ENCODE measurements around the gene KNL1.

KNL1 gene

GRCh38 chr15:40597024-40597423 is 3.0 kb downstream of the KNL1 start:
- H3K4me3 Mint-ChIP-seq: no peak overlapping the region
- peaks cover 7% of the 10 kb centered on the region for H3K27me3 Mint-ChIP-seq
- H3K36me3 Mint-ChIP-seq (ENCODE audit: low read depth): peaks cover 10% of the 10 kb centered on the region
- no peak overlapping the region for H3K27ac Mint-ChIP-seq
- no peak for DNase-seq
- H3K4me1 Mint-ChIP-seq (ENCODE audit: low read depth): peaks cover 18% of the 10 kb centered on the region
- no peaks in the 10 kb centered on the region for H3K9me3 Mint-ChIP-seq

- no peak for DNase-seq
- peaks cover 7% of the 10 kb centered on the region for H3K27me3 Mint-ChIP-seq
- H3K36me3 Mint-ChIP-seq (ENCODE audit: low read depth): peaks cover 10% of the 10 kb centered on the region
- H3K4me1 Mint-ChIP-seq (ENCODE audit: low read depth): peaks cover 12% of the 10 kb centered on the region
- H3K27ac Mint-ChIP-seq: no peak overlapping the region
- H3K4me3 Mint-ChIP-seq: no peak overlapping the region
- no peaks in the 10 kb centered on the region for H3K9me3 Mint-ChIP-seq
Measured at GRCh38 chr15:40598126-40598525, 4.1 kb downstream of the KNL1 start.

- H3K27ac Mint-ChIP-seq: no peak overlapping the region
- H3K4me1 Mint-ChIP-seq (ENCODE audit: low read depth): peaks cover 8% of the 10 kb centered on the region
- peaks cover 7% of the 10 kb centered on the region for H3K27me3 Mint-ChIP-seq
- DNase-seq: no peak
- H3K36me3 Mint-ChIP-seq (ENCODE audit: low read depth): peaks cover 10% of the 10 kb centered on the region
- no peaks in the 10 kb centered on the region for H3K9me3 Mint-ChIP-seq
- no peak overlapping the region for H3K4me3 Mint-ChIP-seq
Measured at GRCh38 chr15:40598672-40599071, 4.6 kb downstream of the KNL1 start.

- H3K27me3 Mint-ChIP-seq: peaks cover under 1% of the 10 kb centered on the region
- no peak overlapping the region for H3K4me3 Mint-ChIP-seq
- H3K36me3 Mint-ChIP-seq (ENCODE audit: low read depth): no peaks in the 10 kb centered on the region
- no peak overlapping the region for H3K27ac Mint-ChIP-seq
- no peak for DNase-seq
- no peaks in the 10 kb centered on the region for H3K4me1 Mint-ChIP-seq (ENCODE audit: low read depth)
- H3K9me3 Mint-ChIP-seq: no peaks in the 10 kb centered on the region
Measured at GRCh38 chr15:40600956-40601355, 6.9 kb downstream of the KNL1 start.

GRCh38 chr15:40603935-40604334 is 9.9 kb downstream of the KNL1 start:
- H3K27ac Mint-ChIP-seq: no peak overlapping the region
- no peak overlapping the region for H3K4me3 Mint-ChIP-seq
- H3K27me3 Mint-ChIP-seq: no peaks in the 10 kb centered on the region
- no peaks in the 10 kb centered on the region for H3K9me3 Mint-ChIP-seq
- H3K4me1 Mint-ChIP-seq (ENCODE audit: low read depth): no peaks in the 10 kb centered on the region
- no peak for DNase-seq
- H3K36me3 Mint-ChIP-seq (ENCODE audit: low read depth): peaks cover 12% of the 10 kb centered on the region

- H3K9me3 Mint-ChIP-seq: no peaks in the 10 kb centered on the region
- peaks cover 13% of the 10 kb centered on the region for H3K36me3 Mint-ChIP-seq (ENCODE audit: low read depth)
- H3K4me3 Mint-ChIP-seq: no peak overlapping the region
- no peak overlapping the region for H3K27ac Mint-ChIP-seq
- H3K27me3 Mint-ChIP-seq: no peaks in the 10 kb centered on the region
- no peak for DNase-seq
- H3K4me1 Mint-ChIP-seq (ENCODE audit: low read depth): no peaks in the 10 kb centered on the region
Measured at GRCh38 chr15:40613080-40613479, 19.0 kb downstream of the KNL1 start.

- no peak for DNase-seq
- Mint-ChIP-seq H3K27me3 (no peaks in the 10 kb centered on the region), H3K36me3 (ENCODE audit: low read depth) (peaks cover 23% of the 10 kb centered on the region), H3K4me3 (no peak overlapping the region), H3K27ac (no peak overlapping the region), H3K4me1 (ENCODE audit: low read depth) (no peaks in the 10 kb centered on the region), H3K9me3 (no peaks in the 10 kb centered on the region)
Measured at GRCh38 chr15:40618023-40618422, 24.0 kb downstream of the KNL1 start.

GRCh38 chr15:40618906-40619305 is 24.9 kb downstream of the KNL1 start:
- no peaks in the 10 kb centered on the region for H3K9me3 Mint-ChIP-seq
- H3K4me1 Mint-ChIP-seq (ENCODE audit: low read depth): no peaks in the 10 kb centered on the region
- no peak overlapping the region for H3K4me3 Mint-ChIP-seq
- H3K27me3 Mint-ChIP-seq: no peaks in the 10 kb centered on the region
- DNase-seq: no peak
- peaks cover 23% of the 10 kb centered on the region for H3K36me3 Mint-ChIP-seq (ENCODE audit: low read depth)
- no peak overlapping the region for H3K27ac Mint-ChIP-seq

- Mint-ChIP-seq H3K27me3 (no peaks in the 10 kb centered on the region), H3K27ac (no peak overlapping the region), H3K4me3 (no peak overlapping the region), H3K9me3 (no peaks in the 10 kb centered on the region), H3K36me3 (ENCODE audit: low read depth) (peaks cover 23% of the 10 kb centered on the region), H3K4me1 (ENCODE audit: low read depth) (no peaks in the 10 kb centered on the region)
- DNase-seq: no peak
Measured at GRCh38 chr15:40623361-40623760, 29.3 kb downstream of the KNL1 start.

- Mint-ChIP-seq H3K4me3 (no peak overlapping the region), H3K4me1 (ENCODE audit: low read depth) (no peaks in the 10 kb centered on the region), H3K27ac (no peak overlapping the region), H3K27me3 (no peaks in the 10 kb centered on the region), H3K9me3 (no peaks in the 10 kb centered on the region), H3K36me3 (ENCODE audit: low read depth) (peaks cover 19% of the 10 kb centered on the region)
- no peak for DNase-seq
Measured at GRCh38 chr15:40630313-40630712, 36.3 kb downstream of the KNL1 start.

GRCh38 chr15:40633178-40633577 is 39.1 kb downstream of the KNL1 start:
- Mint-ChIP-seq H3K4me3 (no peak overlapping the region), H3K27me3 (no peaks in the 10 kb centered on the region), H3K4me1 (ENCODE audit: low read depth) (no peaks in the 10 kb centered on the region), H3K27ac (no peak overlapping the region), H3K9me3 (no peaks in the 10 kb centered on the region), H3K36me3 (ENCODE audit: low read depth) (peaks cover 19% of the 10 kb centered on the region)
- no peak for DNase-seq

- H3K4me1 Mint-ChIP-seq (ENCODE audit: low read depth): no peaks in the 10 kb centered on the region
- no peak for DNase-seq
- no peaks in the 10 kb centered on the region for H3K27me3 Mint-ChIP-seq
- peaks cover 7% of the 10 kb centered on the region for H3K36me3 Mint-ChIP-seq (ENCODE audit: low read depth)
- no peaks in the 10 kb centered on the region for H3K9me3 Mint-ChIP-seq
- no peak overlapping the region for H3K27ac Mint-ChIP-seq
- no peak overlapping the region for H3K4me3 Mint-ChIP-seq
Measured at GRCh38 chr15:40637221-40637745, 43.2 kb downstream of the KNL1 start.

GRCh38 chr15:40639677-40640076 is 45.6 kb downstream of the KNL1 start:
- no peaks in the 10 kb centered on the region for H3K4me1 Mint-ChIP-seq (ENCODE audit: low read depth)
- no peak for DNase-seq
- H3K36me3 Mint-ChIP-seq (ENCODE audit: low read depth): peaks cover 7% of the 10 kb centered on the region
- no peak overlapping the region for H3K27ac Mint-ChIP-seq
- no peaks in the 10 kb centered on the region for H3K9me3 Mint-ChIP-seq
- H3K4me3 Mint-ChIP-seq: no peak overlapping the region
- H3K27me3 Mint-ChIP-seq: no peaks in the 10 kb centered on the region

GRCh38 chr15:40647523-40647922 is 53.5 kb downstream of the KNL1 start:
- H3K9me3 Mint-ChIP-seq: no peaks in the 10 kb centered on the region
- no peaks in the 10 kb centered on the region for H3K27me3 Mint-ChIP-seq
- peaks cover 15% of the 10 kb centered on the region for H3K36me3 Mint-ChIP-seq (ENCODE audit: low read depth)
- no peak overlapping the region for H3K27ac Mint-ChIP-seq
- no peaks in the 10 kb centered on the region for H3K4me1 Mint-ChIP-seq (ENCODE audit: low read depth)
- no peak overlapping the region for H3K4me3 Mint-ChIP-seq
- DNase-seq: no peak

GRCh38 chr15:40650479-40650878 is 56.4 kb downstream of the KNL1 start:
- DNase-seq: no peak
- no peaks in the 10 kb centered on the region for H3K27me3 Mint-ChIP-seq
- peak overlapping the region; percentile 38 for H3K27ac Mint-ChIP-seq
- H3K36me3 Mint-ChIP-seq (ENCODE audit: low read depth): peaks cover 27% of the 10 kb centered on the region
- H3K9me3 Mint-ChIP-seq: no peaks in the 10 kb centered on the region
- no peak overlapping the region for H3K4me3 Mint-ChIP-seq
- H3K4me1 Mint-ChIP-seq (ENCODE audit: low read depth): no peaks in the 10 kb centered on the region

- peaks cover 27% of the 10 kb centered on the region for H3K36me3 Mint-ChIP-seq (ENCODE audit: low read depth)
- peaks cover 2% of the 10 kb centered on the region for H3K4me1 Mint-ChIP-seq (ENCODE audit: low read depth)
- H3K27me3 Mint-ChIP-seq: no peaks in the 10 kb centered on the region
- no peak for DNase-seq
- H3K27ac Mint-ChIP-seq: no peak overlapping the region
- H3K9me3 Mint-ChIP-seq: no peaks in the 10 kb centered on the region
- H3K4me3 Mint-ChIP-seq: no peak overlapping the region
Measured at GRCh38 chr15:40660686-40661085, 66.6 kb downstream of the KNL1 start.

Data from activated T-cell treated with anti-CD3 and anti-CD28 coated beads, Interleukin-2, amount 50 U/mL, for 24 hours (primary cell).